NT2/D1 (cell line): Measurements from ENCODE around the gene RGL2.
A peak's percentile ranks its signal among the peaks of the same experiment; 100 is the strongest.

Experiments used
- DNase-seq: peaks from one replicate; pipeline ENCODE4 v3.0.0-alpha.2; 2011; ENCODE audit warnings: low read depth, low spot score
- H3K27me3 ChIP-seq: 2 replicates; pipeline ENCODE4 v1.6.0; 2011; ENCODE audit warnings: mild to moderate bottlenecking; ENCODE audit not compliant: insufficient read length, insufficient read depth
- H3K36me3 ChIP-seq: 2 replicates; pipeline ENCODE4 v1.6.1; 2011; ENCODE audit warnings: mild to moderate bottlenecking, low read length, mixed read lengths; ENCODE audit not compliant: insufficient read depth, insufficient read length
- H3K4me1 ChIP-seq: 2 replicates; pipeline ENCODE4 v1.5.1; 2011; ENCODE audit not compliant: insufficient read depth, insufficient read length
- H3K4me3 ChIP-seq: 2 replicates; pipeline ENCODE4 v1.5.1; 2011; ENCODE audit warnings: low read depth; ENCODE audit not compliant: insufficient read length
- H3K9ac ChIP-seq: 2 replicates; pipeline ENCODE4 v1.6.0; 2011; ENCODE audit warnings: low read depth; ENCODE audit not compliant: insufficient read length
- H3K9me3 ChIP-seq: 2 replicates; pipeline ENCODE4 v1.5.1; 2011; ENCODE audit warnings: mild to moderate bottlenecking, low read length; ENCODE audit not compliant: insufficient read depth
- SUZ12 ChIP-seq: IDR thresholded peaks from 2 replicates; pipeline ENCODE4 v1.6.1; 2011; ENCODE audit not compliant: insufficient read length, insufficient read depth; ENCODE audit errors: extremely low read depth
- YY1 ChIP-seq: IDR thresholded peaks from 2 replicates; pipeline ENCODE4 v1.6.1; 2011; ENCODE audit not compliant: insufficient read length, insufficient read depth
- ZNF274 ChIP-seq: IDR thresholded peaks from 2 replicates; pipeline ENCODE4 v1.6.1; 2011; ENCODE audit warnings: mild to moderate bottlenecking, low read depth, low read length

The RGL2 gene

GRCh38 chr6:33336495-33336894 is 37.8 kb upstream of the RGL2 start:
- Histone ChIP-seq H3K9me3 (no peaks in the 10 kb centered on the region), H3K36me3 (no peaks in the 10 kb centered on the region), H3K9ac (no peak overlapping the region), H3K4me1 (no peaks in the 10 kb centered on the region), H3K4me3 (no peak overlapping the region), H3K27me3 (no peaks in the 10 kb centered on the region)
- TF ChIP-seq ZNF274 (no peak), SUZ12 (no peak), YY1 (no peak)
- no peak for DNase-seq

- no peak overlapping the region for H3K9ac ChIP-seq
- DNase-seq, result no peak
- no peaks in the 10 kb centered on the region for H3K27me3 ChIP-seq
- H3K9me3 ChIP-seq, result no peaks in the 10 kb centered on the region
- no peak overlapping the region for H3K4me3 ChIP-seq
- TF ChIP-seq YY1 (no peak), ZNF274 (no peak), SUZ12 (no peak)
- H3K4me1 ChIP-seq, result no peaks in the 10 kb centered on the region
- H3K36me3 ChIP-seq, result no peaks in the 10 kb centered on the region
Observed at GRCh38 chr6:33335916-33336315, 37.2 kb upstream of the RGL2 start.

GRCh38 chr6:33333666-33334065 is 34.9 kb upstream of the RGL2 start:
- H3K4me3 ChIP-seq, result no peak overlapping the region
- no peak overlapping the region for H3K9ac ChIP-seq
- TF ChIP-seq YY1 (no peak), SUZ12 (no peak), ZNF274 (no peak)
- no peaks in the 10 kb centered on the region for H3K4me1 ChIP-seq
- no peak for DNase-seq
- no peaks in the 10 kb centered on the region for H3K9me3 ChIP-seq
- no peaks in the 10 kb centered on the region for H3K36me3 ChIP-seq
- H3K27me3 ChIP-seq, result no peaks in the 10 kb centered on the region

- no peaks in the 10 kb centered on the region for H3K9me3 ChIP-seq
- no peak for TF ChIP-seq ZNF274
- TF ChIP-seq YY1, result no peak
- no peak for TF ChIP-seq SUZ12
- no peaks in the 10 kb centered on the region for H3K4me1 ChIP-seq
- H3K9ac ChIP-seq, result no peak overlapping the region
- H3K36me3 ChIP-seq, result no peaks in the 10 kb centered on the region
- DNase-seq, result no peak
- no peak overlapping the region for H3K4me3 ChIP-seq
- no peaks in the 10 kb centered on the region for H3K27me3 ChIP-seq
Observed at GRCh38 chr6:33330736-33331135, 32.0 kb upstream of the RGL2 start.

- Histone ChIP-seq H3K27me3 (no peaks in the 10 kb centered on the region), H3K36me3 (no peaks in the 10 kb centered on the region), H3K9ac (no peak overlapping the region), H3K9me3 (no peaks in the 10 kb centered on the region), H3K4me3 (no peak overlapping the region), H3K4me1 (no peaks in the 10 kb centered on the region)
- TF ChIP-seq SUZ12, result no peak
- no peak for TF ChIP-seq ZNF274
- DNase-seq, result no peak
Observed at GRCh38 chr6:33329058-33329457, 30.3 kb upstream of the RGL2 start.

- H3K36me3 ChIP-seq, result peaks cover 25% of the 10 kb centered on the region
- no peaks in the 10 kb centered on the region for H3K9me3 ChIP-seq
- no peak for DNase-seq
- no peak for TF ChIP-seq ZNF274
- TF ChIP-seq YY1, result no peak
- TF ChIP-seq SUZ12, result no peak
- H3K4me1 ChIP-seq, result peaks cover 5% of the 10 kb centered on the region
- peak overlapping the region; percentile 66 for H3K4me3 ChIP-seq
- H3K9ac ChIP-seq, result peak overlapping the region; percentile 12
- no peaks in the 10 kb centered on the region for H3K27me3 ChIP-seq
Observed at GRCh38 chr6:33324125-33324524, 25.4 kb upstream of the RGL2 start.

- Histone ChIP-seq H3K4me1 (peaks cover 7% of the 10 kb centered on the region), H3K27me3 (no peaks in the 10 kb centered on the region)
- no peak for DNase-seq
Observed at GRCh38 chr6:33323623-33323948, 24.8 kb upstream of the RGL2 start.

GRCh38 chr6:33321227-33321626 is 22.5 kb upstream of the RGL2 start:
- Histone ChIP-seq H3K4me3 (peak overlapping the region; percentile 66), H3K27me3 (no peaks in the 10 kb centered on the region), H3K4me1 (peaks cover 11% of the 10 kb centered on the region), H3K36me3 (peaks cover 37% of the 10 kb centered on the region), H3K9ac (peak overlapping the region; percentile 83), H3K9me3 (no peaks in the 10 kb centered on the region)
- TF ChIP-seq YY1 (no peak), ZNF274 (no peak), SUZ12 (no peak)
- DNase-seq, result no peak

More at GRCh38 chr6:33323623-33323948, 24.8 kb upstream of the RGL2 start:
- no peaks in the 10 kb centered on the region for H3K9me3 ChIP-seq
- H3K4me3 ChIP-seq, result peak overlapping the region; percentile 66
- H3K9ac ChIP-seq, result peak overlapping the region; percentile 12
- TF ChIP-seq SUZ12 (no peak), ZNF274 (no peak), YY1 (no peak)
- peaks cover 31% of the 10 kb centered on the region for H3K36me3 ChIP-seq
